GM13976 (cell line): ENCODE measurements around the gene CYP2C18.

Experiments
- DNase-seq: peaks from one replicate; pipeline ENCODE4 v3.0.0; 2012; ENCODE audit warnings: low spot score
- in situ Hi-C: fragments of 300-500 bp; cut with MboI; formaldehyde crosslinking; loops from one replicate; pipeline ENCODE4 v1.12.0; 2022; ENCODE audit warnings: low sequenced_read_pairs, mixed read lengths, inconsistent platforms; ENCODE audit not compliant: unreplicated experiment
- TF ChIP-seq, protein P1 (sequence below): IDR thresholded peaks from 2 replicates; pipeline ENCODE4 v1.5.1; 2012; ENCODE audit warnings: borderline replicate concordance, mild to moderate bottlenecking; ENCODE audit not compliant: insufficient read depth; ENCODE audit errors: extremely low read depth, missing control alignments, control extremely low read depth

The CYP2C18 gene

GRCh38 chr10:94687625-94688248 is 4.2 kb downstream of the CYP2C18 start:
- TF ChIP-seq, protein P1, sequence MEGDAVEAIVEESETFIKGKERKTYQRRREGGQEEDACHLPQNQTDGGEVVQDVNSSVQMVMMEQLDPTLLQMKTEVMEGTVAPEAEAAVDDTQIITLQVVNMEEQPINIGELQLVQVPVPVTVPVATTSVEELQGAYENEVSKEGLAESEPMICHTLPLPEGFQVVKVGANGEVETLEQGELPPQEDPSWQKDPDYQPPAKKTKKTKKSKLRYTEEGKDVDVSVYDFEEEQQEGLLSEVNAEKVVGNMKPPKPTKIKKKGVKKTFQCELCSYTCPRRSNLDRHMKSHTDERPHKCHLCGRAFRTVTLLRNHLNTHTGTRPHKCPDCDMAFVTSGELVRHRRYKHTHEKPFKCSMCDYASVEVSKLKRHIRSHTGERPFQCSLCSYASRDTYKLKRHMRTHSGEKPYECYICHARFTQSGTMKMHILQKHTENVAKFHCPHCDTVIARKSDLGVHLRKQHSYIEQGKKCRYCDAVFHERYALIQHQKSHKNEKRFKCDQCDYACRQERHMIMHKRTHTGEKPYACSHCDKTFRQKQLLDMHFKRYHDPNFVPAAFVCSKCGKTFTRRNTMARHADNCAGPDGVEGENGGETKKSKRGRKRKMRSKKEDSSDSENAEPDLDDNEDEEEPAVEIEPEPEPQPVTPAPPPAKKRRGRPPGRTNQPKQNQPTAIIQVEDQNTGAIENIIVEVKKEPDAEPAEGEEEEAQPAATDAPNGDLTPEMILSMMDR: no peak
- DNase-seq: no peak
- in situ Hi-C loops: no loop called here

DNA sequence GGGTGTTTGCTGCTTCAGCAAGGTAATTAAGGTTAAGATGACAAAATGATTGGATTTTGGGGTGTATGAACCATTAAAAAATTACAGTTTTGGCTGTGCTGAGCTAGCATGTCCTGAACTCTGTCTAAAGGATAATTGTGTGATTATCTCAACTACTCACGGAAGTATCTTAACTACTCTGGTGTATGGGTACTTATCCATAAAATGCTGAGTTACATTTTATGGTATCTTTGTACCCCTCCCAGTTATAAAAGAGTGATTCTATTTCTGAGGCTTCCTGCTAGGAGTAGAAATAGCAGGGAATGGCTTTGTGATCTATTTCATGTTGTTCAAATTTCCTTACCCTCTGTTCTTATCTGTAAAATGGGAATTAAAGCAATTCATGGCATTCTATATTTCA is 22.6 kb downstream of the CYP2C18 start:
- no peak for DNase-seq
- in situ Hi-C loops: no loop called here
- TF ChIP-seq, protein P1: no peak

DNA sequence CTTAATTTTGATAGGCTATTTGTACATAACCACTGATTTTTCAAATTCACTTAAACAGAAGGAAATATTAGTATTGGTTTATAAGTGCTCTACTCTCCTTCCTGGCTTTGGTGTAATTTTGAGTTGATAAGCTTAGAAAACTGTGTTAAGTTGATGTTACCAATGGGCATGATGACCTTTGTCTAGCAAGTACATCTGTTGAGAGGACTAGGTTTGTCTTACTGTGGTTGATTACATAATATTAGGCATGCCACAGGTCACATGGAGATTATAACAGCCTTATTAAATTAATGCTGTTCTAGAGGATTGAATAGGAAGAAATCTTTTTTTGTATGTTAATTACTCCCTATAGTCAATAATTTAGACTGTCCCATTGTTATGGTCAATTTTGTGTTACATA is 27.0 kb downstream of the CYP2C18 start:
- TF ChIP-seq, protein P1: no peak
- no peak for DNase-seq
- in situ Hi-C loops: no loop called here

- TF ChIP-seq, protein P1: no peak
- no peak for DNase-seq
- in situ Hi-C loops: no loop called here
Measured at GRCh38 chr10:94725871-94726270, 42.3 kb downstream of the CYP2C18 start.

DNA sequence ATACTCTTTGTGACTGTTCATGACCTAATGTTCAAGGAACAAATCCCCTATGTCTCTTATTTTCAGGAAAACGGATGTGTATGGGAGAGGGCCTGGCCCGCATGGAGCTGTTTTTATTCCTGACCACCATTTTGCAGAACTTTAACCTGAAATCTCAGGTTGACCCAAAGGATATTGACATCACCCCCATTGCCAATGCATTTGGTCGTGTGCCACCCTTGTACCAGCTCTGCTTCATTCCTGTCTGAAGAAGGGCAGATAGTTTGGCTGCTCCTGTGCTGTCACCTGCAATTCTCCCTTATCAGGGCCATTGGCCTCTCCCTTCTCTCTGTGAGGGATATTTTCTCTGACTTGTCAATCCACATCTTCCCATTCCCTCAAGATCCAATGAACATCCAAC is 51.7 kb downstream of the CYP2C18 start:
- TF ChIP-seq, protein P1: no peak
- in situ Hi-C loops: no loop called here
- DNase-seq: no peak

GRCh38 chr10:94738588-94738987 is 55.1 kb downstream of the CYP2C18 start:
- TF ChIP-seq, protein P1: no peak
- DNase-seq: no peak
- in situ Hi-C loops: no loop called here
